ENCODE data around the gene SERPINB10.

SERPINB10 gene

DNA sequence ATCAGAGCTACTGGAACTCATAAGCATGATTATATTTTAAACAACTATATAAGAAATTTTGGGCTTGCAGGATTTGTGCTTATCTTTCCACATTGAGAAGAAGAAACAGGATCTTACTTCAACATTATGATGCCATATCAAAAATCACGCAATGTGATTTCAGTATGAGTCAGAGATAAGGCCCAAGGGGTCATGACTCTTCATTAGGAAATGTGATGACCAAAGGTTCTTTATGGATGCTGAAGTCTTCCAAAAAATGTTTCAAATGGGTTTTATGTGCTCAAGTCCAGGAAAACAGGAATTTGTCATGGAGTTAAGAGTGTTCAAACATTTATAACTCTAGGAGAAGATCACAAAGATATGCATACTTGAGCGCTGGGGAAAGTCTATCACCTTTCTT is 28.0 kb upstream of the SERPINB10 start:
- H3K27ac Mint-ChIP-seq (ENCODE audit: low read depth), result no peak overlapping the region
- DNase-seq (ENCODE audit: low spot score in 2 of 2), result no peak
- H3K36me3 Mint-ChIP-seq (ENCODE audit: insufficient read depth), result no peaks in the 10 kb centered on the region
- no peak for ATAC-seq (replicated peaks; ENCODE audit: extremely low read depth, poor library complexity, severe bottlenecking)
- no peak overlapping the region for H3K4me3 Mint-ChIP-seq
- peaks cover 30% of the 10 kb centered on the region for H3K27me3 Mint-ChIP-seq
- no peaks in the 10 kb centered on the region for H3K4me1 Mint-ChIP-seq
- H3K9me3 Mint-ChIP-seq, result no peaks in the 10 kb centered on the region

DNA sequence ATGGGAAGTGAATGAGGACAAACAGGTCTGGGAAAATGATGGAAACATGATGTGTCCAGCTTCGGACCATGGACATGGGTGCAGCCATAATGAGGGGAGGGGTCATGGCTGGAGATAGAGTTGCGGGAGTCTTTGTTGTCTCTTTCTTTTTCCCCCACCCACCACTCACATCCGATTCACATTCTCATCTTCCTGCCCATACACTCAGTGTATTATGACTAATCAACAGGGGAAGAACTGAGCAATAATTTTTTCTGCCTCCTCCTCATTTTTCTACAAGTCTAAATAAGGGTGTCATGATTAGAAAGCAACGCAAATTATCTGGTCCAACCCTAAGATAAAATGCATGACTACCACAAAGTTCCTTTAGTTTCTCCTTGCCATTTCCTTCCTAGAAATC is 25.9 kb upstream of the SERPINB10 start:
- H3K27ac Mint-ChIP-seq (ENCODE audit: low read depth), result no peak overlapping the region
- ATAC-seq (replicated peaks; ENCODE audit: extremely low read depth, poor library complexity, severe bottlenecking) (no peak), DNase-seq (ENCODE audit: low spot score in 2 of 2) (no peak)
- H3K4me3 Mint-ChIP-seq, result no peak overlapping the region
- H3K36me3 Mint-ChIP-seq (ENCODE audit: insufficient read depth), result no peaks in the 10 kb centered on the region
- peaks cover 41% of the 10 kb centered on the region for H3K27me3 Mint-ChIP-seq
- H3K4me1 Mint-ChIP-seq, result no peaks in the 10 kb centered on the region
- no peaks in the 10 kb centered on the region for H3K9me3 Mint-ChIP-seq

DNA sequence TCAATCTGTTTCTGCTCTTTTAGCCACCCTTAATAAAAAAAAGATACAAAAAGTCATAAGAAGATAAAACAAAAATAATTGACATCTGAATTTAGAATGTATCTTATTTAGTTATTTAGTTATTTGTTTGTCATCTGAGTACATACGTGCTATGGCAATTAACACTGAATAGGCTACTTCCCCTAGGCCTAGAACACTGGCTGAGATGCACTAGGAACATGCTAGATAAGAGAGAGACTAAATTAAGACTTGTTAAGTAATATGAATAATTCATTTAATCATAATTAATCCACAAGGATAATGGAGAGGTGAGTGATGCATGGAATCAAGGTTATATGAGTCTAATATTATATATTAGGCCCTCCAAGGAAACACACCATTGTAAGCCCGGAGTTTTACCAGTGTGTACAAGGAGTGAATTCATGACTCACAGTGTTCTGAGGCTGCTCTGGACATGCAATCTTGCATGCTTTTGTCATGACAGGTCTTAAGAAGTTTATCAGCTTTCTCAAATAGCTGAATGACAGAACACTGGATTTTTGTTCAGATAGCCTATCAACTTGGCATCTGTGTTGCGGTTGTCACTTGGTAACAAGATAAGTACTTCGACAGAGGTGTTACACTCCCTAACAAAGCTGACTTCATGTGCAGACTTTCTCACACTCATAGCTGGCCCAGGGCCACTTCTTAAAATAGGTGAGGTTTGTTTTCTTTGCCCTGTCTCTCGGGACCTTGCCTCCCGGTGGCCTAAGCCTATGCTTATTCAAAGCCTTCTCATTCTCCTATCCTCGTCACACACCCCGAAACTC is 25.2 kb upstream of the SERPINB10 start:
- Mint-ChIP-seq H3K4me3 (no peak overlapping the region), H3K9me3 (no peaks in the 10 kb centered on the region), H3K27me3 (peaks cover 48% of the 10 kb centered on the region), H3K4me1 (no peaks in the 10 kb centered on the region), H3K27ac (ENCODE audit: low read depth) (no peak overlapping the region), H3K36me3 (ENCODE audit: insufficient read depth) (no peaks in the 10 kb centered on the region)
- ATAC-seq (replicated peaks; ENCODE audit: extremely low read depth, poor library complexity, severe bottlenecking) (no peak), DNase-seq (ENCODE audit: low spot score in 2 of 2) (no peak)

DNA sequence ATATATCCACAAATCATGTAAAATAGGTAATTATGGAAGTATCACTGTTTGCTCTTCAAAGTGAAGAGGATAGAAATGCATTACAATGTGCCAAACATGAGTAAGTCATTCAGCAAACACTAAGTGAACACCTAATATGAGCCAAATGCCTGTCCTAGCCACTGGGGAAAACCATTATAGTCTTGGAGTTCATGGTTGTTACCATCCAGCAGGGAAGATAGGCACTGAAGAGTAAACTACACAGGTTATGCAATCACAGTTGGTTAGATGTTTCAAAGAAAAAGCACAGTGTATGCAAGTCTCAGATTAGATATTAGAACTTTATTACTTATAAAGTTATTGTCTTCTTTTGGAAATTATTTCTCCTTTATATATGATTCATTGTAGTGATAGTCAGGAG is 24.1 kb upstream of the SERPINB10 start:
- no peaks in the 10 kb centered on the region for H3K9me3 Mint-ChIP-seq
- no peak overlapping the region for H3K4me3 Mint-ChIP-seq
- H3K4me1 Mint-ChIP-seq, result no peaks in the 10 kb centered on the region
- no peak overlapping the region for H3K27ac Mint-ChIP-seq (ENCODE audit: low read depth)
- no peak for DNase-seq (ENCODE audit: low spot score in 2 of 2)
- ATAC-seq (replicated peaks; ENCODE audit: extremely low read depth, poor library complexity, severe bottlenecking), result no peak
- no peaks in the 10 kb centered on the region for H3K36me3 Mint-ChIP-seq (ENCODE audit: insufficient read depth)
- peaks cover 46% of the 10 kb centered on the region for H3K27me3 Mint-ChIP-seq

DNA sequence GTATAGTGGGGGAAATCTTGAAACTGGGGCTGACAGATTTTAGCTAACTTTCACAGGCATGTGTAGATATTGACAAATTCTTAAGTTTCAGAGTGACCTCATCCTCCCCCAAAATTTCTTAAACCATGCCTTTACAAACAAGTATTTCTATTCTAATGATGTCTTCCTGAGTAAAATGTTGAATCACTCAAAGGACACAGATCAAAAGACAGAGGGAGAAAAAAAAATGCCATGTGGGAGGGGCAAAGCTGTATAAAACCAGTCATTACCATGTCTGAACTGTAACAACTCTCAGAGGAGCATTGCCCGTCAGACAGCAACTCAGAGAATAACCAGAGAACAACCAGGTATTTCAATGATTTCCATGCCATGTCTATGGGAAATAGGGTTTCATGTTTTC is 20.3 kb upstream of the SERPINB10 start, which contains the start of gene SERPINB2:
SERPINB2 (plus strand) TSS at position 282 of the 400 bp plus-strand sequence. CDS start 3,740 bp downstream, outside the sequence.
- DNase-seq (ENCODE audit: low spot score in 2 of 2), result no peak
- H3K27me3 Mint-ChIP-seq, result peaks cover 64% of the 10 kb centered on the region
- no peaks in the 10 kb centered on the region for H3K9me3 Mint-ChIP-seq
- H3K27ac Mint-ChIP-seq (ENCODE audit: low read depth), result no peak within 1 kb of the TSS
- H3K4me3 Mint-ChIP-seq, result no peak within 1 kb of the TSS
- H3K4me1 Mint-ChIP-seq, result no peaks in the 10 kb centered on the region
- H3K36me3 Mint-ChIP-seq (ENCODE audit: insufficient read depth), result no peaks in the 10 kb centered on the region
- ATAC-seq (replicated peaks; ENCODE audit: extremely low read depth, poor library complexity, severe bottlenecking), result no peak

DNA sequence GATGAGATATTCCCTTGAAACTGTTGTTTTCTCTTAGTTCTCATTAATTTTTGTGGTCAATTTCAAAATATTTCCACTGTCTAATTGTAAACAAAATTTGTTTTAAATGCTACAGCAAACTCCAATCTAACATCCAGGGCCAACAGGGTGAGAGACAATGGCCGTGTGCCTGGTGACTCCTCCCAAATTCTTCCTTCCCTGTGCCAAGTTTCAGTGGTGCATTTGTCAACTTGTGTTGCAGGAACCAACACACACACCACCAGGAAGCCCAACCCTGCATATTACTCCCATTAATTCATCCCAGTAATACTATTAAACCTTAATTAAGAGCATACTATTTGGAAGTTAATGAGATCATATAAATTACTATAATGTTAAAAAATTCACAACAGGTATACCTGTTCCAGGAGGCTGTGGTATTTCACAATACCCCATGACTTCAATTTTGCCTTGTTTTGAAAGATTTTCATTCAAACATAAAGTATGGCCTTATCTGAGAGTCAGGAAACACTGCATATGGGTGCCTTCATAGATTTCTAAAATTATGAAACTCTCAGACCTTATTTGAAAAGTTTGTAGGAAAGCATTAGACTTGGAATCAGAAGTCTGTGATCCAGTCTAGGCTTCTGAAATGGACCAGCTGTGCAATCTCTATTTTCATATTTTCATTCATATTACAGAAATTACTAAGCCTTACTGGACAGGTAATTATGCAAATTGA is 19.1 kb upstream of the SERPINB10 start:
- no peak for DNase-seq (ENCODE audit: low spot score in 2 of 2)
- Mint-ChIP-seq H3K4me1 (no peaks in the 10 kb centered on the region), H3K27ac (ENCODE audit: low read depth) (no peak overlapping the region), H3K36me3 (ENCODE audit: insufficient read depth) (no peaks in the 10 kb centered on the region), H3K4me3 (no peak overlapping the region), H3K9me3 (no peaks in the 10 kb centered on the region), H3K27me3 (peaks cover 76% of the 10 kb centered on the region)
- no peak for ATAC-seq (replicated peaks; ENCODE audit: extremely low read depth, poor library complexity, severe bottlenecking)

DNA sequence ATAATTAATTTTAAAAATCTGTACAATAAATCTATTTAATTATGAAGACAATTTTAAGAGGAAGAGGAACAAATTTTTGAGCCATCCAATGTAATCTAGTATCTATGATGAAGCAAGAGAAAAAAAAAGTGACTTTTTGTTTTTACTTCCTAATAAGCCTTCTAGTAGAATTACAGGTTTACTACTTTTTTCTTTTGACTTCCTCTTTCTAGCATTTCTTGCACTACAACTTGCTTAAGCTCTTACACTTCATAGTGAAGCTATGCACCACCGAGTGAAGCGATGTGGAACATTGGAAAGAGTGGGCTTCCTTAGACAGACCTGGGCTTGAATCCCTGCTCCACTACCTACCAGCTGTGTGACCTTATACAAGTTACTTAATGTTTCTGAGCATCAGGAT is 18.1 kb upstream of the SERPINB10 start:
- DNase-seq (ENCODE audit: low spot score in 2 of 2) (no peak), ATAC-seq (replicated peaks; ENCODE audit: extremely low read depth, poor library complexity, severe bottlenecking) (no peak)
- no peaks in the 10 kb centered on the region for H3K4me1 Mint-ChIP-seq
- no peak overlapping the region for H3K27ac Mint-ChIP-seq (ENCODE audit: low read depth)
- no peaks in the 10 kb centered on the region for H3K36me3 Mint-ChIP-seq (ENCODE audit: insufficient read depth)
- peaks cover 79% of the 10 kb centered on the region for H3K27me3 Mint-ChIP-seq
- no peaks in the 10 kb centered on the region for H3K9me3 Mint-ChIP-seq
- H3K4me3 Mint-ChIP-seq, result no peak overlapping the region

DNA sequence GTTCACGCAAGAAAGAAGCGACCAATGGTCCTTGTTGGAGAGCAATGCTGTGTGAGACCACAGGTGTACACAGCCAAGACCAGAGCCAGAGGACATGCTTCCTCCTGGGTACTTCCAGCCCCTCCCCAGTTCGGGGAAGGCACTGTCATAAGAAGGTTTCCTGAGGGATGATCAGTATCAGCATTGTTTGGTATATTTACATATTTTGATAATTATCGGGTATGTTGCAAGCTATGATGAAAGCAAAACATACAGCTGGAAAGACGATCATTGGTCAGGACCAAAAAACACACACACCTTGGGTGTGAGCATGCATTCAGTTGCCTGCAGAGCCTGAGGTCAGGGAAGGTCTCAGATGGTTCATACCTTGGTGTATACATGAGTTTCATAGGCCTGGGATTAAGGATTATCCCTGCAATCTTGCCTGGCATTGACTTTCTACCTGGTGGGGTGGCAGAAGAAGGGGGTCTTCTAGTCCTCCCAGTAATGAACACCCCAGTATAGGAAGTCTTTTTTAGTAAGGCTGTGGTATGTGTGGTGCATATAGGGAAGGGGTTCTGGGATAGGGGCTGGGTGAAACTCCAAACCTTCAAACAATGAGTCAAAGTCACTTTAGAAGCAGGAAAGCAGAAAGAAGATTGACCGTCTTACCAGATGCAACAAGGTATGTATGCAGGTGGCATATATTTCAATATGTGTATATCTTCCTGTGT is 17.4 kb upstream of the SERPINB10 start:
- Mint-ChIP-seq H3K4me3 (no peak overlapping the region), H3K9me3 (no peaks in the 10 kb centered on the region), H3K27me3 (peaks cover 76% of the 10 kb centered on the region), H3K4me1 (no peaks in the 10 kb centered on the region), H3K36me3 (ENCODE audit: insufficient read depth) (no peaks in the 10 kb centered on the region), H3K27ac (ENCODE audit: low read depth) (no peak overlapping the region)
- no peak for ATAC-seq (replicated peaks; ENCODE audit: extremely low read depth, poor library complexity, severe bottlenecking)
- DNase-seq (ENCODE audit: low spot score in 2 of 2), result no peak

DNA sequence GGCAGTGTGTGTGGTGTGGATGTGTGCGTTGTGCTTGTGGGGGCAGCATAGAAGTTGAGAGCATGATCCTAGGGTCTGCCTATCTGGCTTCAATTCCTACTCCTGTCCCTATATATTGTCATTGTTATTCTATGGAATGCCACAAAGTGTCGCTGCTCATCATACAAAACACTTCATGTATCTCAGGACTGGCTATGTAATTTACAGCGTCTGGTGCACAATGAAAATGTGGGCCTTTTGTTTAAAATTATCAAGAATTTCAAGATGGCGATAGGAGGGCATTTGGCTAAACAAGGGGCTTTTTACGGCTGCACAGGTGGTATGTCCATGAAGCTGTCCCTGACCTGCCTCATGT is 16.8 kb upstream of the SERPINB10 start:
- no peaks in the 10 kb centered on the region for H3K36me3 Mint-ChIP-seq (ENCODE audit: insufficient read depth)
- peaks cover 71% of the 10 kb centered on the region for H3K27me3 Mint-ChIP-seq
- H3K9me3 Mint-ChIP-seq, result no peaks in the 10 kb centered on the region
- no peak overlapping the region for H3K27ac Mint-ChIP-seq (ENCODE audit: low read depth)
- DNase-seq (ENCODE audit: low spot score in 2 of 2) (no peak), ATAC-seq (replicated peaks; ENCODE audit: extremely low read depth, poor library complexity, severe bottlenecking) (no peak)
- H3K4me3 Mint-ChIP-seq, result no peak overlapping the region
- H3K4me1 Mint-ChIP-seq, result no peaks in the 10 kb centered on the region

DNA sequence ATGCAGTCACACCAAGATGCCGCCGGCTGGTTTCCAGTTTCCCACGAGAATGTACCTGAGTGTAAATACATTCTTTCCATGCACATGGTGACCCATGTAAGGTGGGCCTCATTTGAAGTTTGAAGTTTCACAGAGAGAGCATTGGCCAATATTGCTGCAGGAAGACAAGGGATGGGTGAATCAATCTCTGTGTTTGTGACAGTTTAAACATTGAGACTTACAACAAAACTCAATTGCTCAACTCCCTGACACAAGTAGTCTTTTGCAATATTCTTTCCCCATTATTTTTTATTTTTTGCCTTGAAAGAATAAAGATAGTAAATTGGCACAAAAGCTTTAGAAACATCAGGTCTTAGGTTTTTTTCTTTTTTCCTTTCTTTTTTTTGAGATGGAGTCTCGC is 15.2 kb upstream of the SERPINB10 start:
- DNase-seq (ENCODE audit: low spot score in 2 of 2) (no peak), ATAC-seq (replicated peaks; ENCODE audit: extremely low read depth, poor library complexity, severe bottlenecking) (no peak)
- no peaks in the 10 kb centered on the region for H3K4me1 Mint-ChIP-seq
- no peak overlapping the region for H3K4me3 Mint-ChIP-seq
- no peak overlapping the region for H3K27ac Mint-ChIP-seq (ENCODE audit: low read depth)
- H3K36me3 Mint-ChIP-seq (ENCODE audit: insufficient read depth), result no peaks in the 10 kb centered on the region
- peaks cover 62% of the 10 kb centered on the region for H3K27me3 Mint-ChIP-seq
- H3K9me3 Mint-ChIP-seq, result no peaks in the 10 kb centered on the region

DNA sequence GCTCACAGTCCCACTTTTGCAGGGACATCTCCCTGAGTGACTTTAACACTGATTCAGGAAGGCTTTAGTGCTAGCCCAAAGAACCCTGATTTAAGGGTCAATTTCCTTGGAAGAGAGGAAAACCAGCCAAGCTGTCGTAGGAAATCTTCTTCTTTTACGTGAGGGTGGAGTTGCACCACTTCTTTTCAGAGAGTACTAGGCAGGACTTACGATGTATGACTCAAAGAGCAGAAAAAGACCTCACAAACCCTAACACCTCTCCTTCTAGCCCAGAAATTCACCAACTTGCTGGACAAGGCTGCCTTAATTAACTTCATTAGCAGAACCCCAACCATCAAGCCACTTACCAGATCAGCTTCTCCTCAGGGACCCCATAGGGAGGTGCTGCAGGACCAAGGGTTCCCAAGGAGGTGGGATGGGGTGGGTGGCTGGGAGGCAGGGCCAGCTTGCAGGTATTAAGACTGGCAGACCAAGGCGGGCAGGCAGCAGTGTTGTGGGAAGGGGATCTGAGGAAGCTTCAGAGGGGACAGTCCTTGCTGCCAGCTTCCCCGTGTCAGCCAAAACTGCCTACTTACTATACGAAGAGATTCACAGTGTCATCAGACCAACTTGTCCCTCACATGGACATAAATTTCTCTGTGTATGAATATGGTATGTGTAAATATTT is 13.5 kb upstream of the SERPINB10 start:
- no peaks in the 10 kb centered on the region for H3K9me3 Mint-ChIP-seq
- peaks cover 70% of the 10 kb centered on the region for H3K27me3 Mint-ChIP-seq
- no peaks in the 10 kb centered on the region for H3K4me1 Mint-ChIP-seq
- DNase-seq (ENCODE audit: low spot score in 2 of 2) (no peak), ATAC-seq (replicated peaks; ENCODE audit: extremely low read depth, poor library complexity, severe bottlenecking) (no peak)
- H3K27ac Mint-ChIP-seq (ENCODE audit: low read depth), result no peak overlapping the region
- H3K4me3 Mint-ChIP-seq, result no peak overlapping the region
- H3K36me3 Mint-ChIP-seq (ENCODE audit: insufficient read depth), result no peaks in the 10 kb centered on the region

DNA sequence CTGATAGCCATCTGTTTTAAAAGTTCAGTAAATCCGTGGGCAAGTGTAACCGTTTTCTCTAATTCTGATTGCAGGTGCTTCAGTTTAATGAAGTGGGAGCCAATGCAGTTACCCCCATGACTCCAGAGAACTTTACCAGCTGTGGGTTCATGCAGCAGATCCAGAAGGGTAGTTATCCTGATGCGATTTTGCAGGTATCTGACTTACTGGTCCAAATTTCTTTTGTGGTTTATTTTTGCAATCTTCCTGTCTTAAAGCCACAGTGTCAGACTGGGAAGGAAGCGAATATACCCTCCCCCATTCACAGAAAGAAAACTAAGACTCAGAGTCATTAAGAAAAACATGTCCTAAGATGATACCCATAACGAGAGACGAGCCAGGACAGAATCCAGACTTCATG is 12.6 kb upstream of the SERPINB10 start:
- Mint-ChIP-seq H3K4me3 (no peak overlapping the region), H3K9me3 (no peaks in the 10 kb centered on the region), H3K27ac (ENCODE audit: low read depth) (no peak overlapping the region), H3K4me1 (no peaks in the 10 kb centered on the region), H3K36me3 (ENCODE audit: insufficient read depth) (no peaks in the 10 kb centered on the region), H3K27me3 (peaks cover 61% of the 10 kb centered on the region)
- ATAC-seq (replicated peaks; ENCODE audit: extremely low read depth, poor library complexity, severe bottlenecking), result no peak
- no peak for DNase-seq (ENCODE audit: low spot score in 2 of 2)

Measured in central memory CD8-positive, alpha-beta T cell (primary cell).